HG03108 (cell line): Measurements from ENCODE around the gene TRIM39.

Experiments used
- ATAC-seq: cut with Tn5 transposase; IDR thresholded peaks from one replicate; pipeline ENCODE4 v1.9.1; 2021; ENCODE audit warnings: moderate library complexity; ENCODE audit not compliant: unreplicated experiment

The TRIM39 gene

DNA sequence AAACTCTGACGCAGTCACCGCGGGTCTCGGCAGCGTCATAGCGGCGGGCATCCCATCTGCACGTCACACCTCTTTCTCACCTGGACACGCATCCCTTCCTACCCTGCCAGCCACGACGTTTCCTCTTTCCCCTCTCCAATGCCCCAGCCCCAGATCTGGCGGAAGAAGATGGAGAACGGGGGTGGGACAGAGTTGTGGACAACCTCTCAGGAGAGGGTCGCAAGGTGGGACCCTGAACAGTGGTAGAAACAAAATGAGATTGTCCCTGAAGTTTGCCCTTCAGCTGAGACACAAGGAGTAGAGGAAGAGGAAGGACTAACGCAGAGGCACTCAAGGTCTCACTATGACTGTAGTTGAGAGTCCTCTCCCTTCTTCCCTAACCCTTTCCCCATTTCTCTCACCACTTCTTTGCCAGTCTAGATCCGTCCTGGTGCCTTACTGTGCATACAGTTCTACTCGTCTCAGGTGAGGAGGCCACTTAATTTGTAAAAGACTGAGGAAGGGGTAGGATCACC is 562 bp downstream of the TRIM39 start:
- ATAC-seq = no peak

DNA sequence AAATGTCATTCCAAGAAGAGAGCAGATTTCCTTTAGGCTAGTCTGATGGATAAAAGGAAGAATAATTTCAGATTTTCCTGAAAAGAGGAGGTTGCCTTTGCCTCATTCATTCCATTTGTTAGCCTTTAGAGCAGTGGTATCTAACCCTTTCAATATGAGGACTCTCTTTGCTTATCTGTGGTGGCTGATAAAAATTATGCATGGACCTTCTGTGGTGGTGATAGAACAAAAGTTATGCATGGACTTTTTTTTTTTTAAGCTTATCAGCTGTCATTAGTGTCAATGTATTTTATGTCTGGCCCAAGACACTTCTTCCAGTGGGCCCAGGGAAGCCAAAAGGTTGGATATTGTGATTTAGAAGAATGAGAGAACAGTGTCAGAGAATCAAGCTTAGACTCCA is 1.7 kb downstream of the TRIM39 start:
- no peak for ATAC-seq

DNA sequence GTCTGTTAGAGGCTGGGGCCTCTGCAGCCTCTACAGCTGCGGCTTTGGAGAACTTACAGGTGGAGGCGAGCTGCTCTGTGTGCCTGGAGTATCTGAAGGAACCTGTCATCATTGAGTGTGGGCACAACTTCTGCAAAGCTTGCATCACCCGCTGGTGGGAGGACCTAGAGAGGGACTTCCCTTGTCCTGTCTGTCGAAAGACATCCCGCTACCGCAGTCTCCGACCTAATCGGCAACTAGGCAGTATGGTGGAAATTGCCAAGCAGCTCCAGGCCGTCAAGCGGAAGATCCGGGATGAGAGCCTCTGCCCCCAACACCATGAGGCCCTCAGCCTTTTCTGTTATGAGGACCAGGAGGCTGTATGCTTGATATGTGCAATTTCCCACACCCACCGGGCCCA is 2.6 kb downstream of the TRIM39 start:
- ATAC-seq = no peak

DNA sequence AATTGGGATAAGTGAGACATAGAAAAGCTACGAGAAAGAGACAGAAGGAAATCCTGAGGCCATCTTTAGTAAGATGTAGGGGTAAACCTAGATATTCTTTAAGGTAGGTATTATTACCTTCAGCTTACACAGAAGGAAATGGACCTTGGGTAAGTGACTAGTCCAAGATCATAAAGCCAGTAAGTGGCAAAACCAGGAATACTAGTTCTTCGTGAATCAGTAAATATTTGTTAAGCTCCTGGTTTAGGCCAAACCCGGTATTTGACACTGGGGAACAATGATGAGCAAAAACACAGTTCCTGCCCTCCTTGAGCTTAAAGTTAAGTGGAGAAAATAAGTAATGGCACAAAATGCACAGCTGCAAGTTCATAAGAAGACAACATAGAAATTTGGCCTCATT is 5.3 kb downstream of the TRIM39 start:
- ATAC-seq = no peak

DNA sequence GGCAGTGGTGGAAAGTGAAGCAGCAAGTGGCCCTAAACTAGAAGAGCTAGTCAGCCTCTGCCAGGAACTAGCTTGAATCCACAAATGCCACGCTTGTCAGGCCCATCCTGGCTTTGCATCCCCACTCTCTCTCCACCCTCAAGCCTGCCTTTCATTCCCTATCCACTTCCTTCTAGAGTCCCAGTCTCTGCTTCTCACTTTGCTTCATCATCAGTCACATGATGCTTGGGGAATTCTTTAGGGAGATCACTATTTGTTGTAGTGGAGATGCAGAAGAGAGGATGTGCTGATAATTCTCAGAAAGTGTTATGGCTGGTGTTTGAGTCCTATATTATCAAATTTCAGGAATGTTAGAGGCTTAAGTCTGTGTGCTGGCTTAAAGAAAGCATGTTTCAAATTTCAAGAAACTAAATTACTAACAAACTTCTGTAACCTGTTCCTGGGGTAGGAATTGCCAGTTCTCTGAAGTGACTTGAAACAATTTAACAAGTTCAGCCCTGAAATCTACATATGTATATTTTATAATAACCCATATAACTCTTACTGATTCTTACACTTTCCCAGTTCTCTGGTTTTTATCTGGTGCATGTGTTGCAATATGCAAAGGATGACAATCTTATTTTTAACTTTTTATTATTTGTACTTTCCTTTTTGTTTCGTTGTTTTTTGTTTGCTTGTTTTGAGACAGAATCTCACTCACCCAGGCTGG is 7.5 kb downstream of the TRIM39 start:
- no peak for ATAC-seq

DNA sequence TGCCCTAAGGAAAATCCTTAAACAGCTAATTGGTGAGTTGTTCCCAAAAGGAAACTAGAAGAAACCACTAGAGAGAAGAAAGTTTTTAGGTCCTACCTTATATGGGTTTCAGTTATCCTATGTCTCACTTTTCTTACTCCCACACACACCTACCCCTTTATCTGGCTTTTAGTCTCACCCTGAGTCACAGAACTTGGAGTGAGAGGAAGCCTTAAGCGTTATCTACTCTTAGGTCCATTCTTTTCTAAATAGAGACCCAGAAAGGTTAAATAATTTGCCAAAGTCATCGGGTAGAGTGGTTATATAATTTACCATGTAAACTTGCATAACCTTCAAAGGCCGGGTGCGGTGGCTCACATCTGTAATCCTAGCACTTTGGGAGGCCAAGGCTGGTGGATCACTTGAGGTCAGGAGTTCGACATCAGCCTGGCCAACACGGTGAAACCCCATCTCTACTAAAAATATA is 13.9 kb downstream of the TRIM39 start:
- no peak for ATAC-seq

DNA sequence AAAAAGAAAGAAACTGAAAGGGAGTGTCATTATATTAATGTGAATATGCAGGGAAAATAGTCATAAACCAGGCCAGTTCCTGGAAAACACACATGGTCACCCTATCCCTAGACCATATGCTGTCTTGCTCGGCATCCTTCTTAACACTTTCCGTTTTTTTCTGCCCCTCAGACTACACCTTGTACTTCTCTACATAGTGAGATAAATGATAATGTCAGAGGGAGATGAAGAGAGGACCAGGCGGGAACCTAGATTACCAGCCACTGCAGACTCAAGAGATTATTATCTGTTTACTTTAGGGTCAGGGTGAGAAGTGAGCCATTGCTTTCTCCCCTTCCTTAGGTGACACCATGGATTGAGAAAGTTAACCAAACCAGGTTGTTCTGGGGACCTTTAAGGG is 14.5 kb downstream of the TRIM39 start:
- ATAC-seq = no peak

DNA sequence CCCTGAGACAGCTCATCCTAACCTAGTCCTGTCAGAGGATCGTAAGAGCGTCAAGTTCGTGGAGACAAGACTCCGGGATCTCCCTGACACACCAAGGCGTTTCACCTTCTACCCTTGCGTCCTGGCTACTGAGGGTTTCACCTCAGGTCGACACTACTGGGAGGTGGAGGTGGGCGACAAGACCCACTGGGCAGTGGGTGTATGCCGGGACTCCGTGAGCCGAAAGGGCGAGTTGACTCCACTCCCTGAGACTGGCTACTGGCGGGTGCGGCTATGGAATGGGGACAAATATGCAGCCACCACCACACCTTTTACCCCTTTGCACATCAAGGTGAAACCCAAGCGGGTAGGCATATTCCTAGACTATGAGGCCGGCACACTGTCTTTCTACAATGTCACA is 15.0 kb downstream of the TRIM39 start:
- ATAC-seq = no peak

DNA sequence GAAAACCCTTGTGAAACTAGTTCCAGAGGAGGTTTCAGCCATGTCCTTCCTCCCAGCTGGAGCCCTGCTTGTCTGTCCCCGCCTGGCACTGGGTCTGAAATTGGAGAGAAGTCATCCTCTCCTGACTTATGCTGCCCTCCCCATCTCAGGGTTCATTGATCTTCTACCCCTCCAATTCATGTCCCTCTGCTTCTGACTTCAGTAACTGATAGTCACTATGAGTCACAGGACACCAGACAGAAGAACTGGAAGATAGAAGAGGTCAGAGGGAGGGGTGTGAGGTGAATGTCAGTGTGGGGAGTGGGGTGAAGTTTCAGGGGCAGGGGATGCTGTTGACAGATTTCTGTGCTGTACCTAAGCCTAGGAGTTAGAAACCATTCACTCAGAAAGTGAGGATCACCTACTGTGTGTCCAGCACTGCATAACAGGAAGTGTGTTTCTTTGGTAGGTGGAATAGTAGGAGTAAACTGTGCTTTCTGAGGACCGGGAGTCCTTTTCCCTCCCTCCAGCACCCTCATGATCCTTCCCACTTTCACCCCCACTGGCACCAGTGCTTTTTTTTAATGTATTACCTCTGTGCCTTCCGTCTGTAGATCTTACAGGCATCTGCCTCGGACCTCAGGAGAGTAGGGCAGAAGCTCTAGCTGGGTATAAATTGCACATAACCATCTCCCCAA is 17.6 kb downstream of the TRIM39 start:
- no peak for ATAC-seq

DNA sequence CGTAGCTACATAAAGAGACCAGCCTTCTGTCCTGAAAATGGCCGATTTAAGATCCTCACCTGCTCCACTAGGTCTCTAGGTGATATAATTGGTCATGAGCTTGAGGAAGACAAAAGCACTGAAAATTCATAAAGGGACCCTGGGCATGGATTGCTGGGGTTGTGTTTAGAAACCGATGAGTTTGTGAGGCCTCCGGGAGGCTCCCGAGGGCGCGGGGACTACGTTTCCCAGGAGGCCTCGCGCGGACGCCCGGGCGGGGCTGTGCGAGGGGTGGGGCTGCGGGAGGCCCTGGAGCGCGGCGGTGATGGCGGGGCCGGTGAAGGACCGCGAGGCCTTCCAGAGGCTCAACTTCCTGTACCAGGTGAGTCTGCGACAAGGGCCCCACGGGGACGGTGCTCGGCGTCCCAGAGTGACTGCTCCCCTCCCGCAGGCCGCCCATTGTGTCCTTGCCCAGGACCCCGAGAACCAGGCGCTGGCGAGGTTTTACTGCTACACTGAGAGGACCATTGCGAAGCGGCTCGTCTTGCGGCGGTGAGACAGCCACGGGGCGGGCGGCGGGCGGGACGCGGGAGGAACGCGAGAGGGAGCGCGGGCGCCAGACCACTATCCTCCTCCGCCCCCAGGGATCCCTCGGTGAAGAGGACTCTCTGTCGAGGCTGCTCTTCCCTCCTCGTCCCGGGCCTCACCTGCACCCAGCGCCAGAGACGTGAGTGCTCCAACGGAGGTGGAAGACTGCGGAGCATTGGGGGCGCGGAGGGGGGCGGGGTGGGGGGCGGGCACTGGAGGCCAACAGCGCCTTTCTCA is 18.3 kb downstream of the TRIM39 start, which contains the start of gene RPP21:
Gene RPP21, plus strand, starts transcription at position 289 of the 804 bp plus-strand sequence. Its CDS starts 16 bp downstream, at position 305.
- ATAC-seq = peak; percentile 91

DNA sequence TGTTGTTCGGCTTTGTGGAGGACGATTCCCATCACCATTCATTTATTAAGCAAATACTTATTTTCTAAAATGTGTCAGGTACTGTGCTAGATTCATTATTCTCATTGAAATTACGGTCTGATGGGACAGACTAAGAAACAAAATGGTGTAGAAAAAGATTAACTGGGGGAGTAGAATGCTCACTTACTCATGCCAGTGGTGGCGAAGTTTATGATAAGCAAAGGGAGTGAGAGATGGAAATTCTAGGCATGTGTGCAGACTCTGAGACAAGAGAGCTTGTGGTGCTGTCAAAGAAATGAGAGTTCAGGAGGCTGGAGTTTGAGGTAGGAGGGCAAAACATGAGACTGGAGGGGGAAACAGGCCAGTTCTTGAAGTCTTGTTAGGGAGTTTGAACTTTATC is 19.1 kb downstream of the TRIM39 start:
- no peak for ATAC-seq

DNA sequence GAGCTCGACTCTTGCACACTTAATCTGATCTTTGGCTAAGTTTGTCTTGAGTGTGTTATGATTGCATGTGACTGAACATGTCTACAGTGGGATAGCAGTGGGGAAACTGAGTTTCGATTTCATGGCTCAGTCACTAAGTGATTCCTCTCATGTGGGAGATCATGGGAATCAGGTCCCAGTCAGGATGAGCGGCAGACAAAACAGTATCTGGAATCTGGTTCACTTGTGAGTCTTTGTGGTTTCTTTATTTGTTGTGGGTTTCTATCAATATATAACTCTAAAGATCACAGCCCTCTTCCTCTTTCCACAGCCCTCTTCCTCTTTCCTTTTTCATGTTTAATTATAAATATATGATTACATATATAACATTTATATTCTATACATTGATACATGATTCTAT is 22.2 kb downstream of the TRIM39 start:
- ATAC-seq = no peak

DNA sequence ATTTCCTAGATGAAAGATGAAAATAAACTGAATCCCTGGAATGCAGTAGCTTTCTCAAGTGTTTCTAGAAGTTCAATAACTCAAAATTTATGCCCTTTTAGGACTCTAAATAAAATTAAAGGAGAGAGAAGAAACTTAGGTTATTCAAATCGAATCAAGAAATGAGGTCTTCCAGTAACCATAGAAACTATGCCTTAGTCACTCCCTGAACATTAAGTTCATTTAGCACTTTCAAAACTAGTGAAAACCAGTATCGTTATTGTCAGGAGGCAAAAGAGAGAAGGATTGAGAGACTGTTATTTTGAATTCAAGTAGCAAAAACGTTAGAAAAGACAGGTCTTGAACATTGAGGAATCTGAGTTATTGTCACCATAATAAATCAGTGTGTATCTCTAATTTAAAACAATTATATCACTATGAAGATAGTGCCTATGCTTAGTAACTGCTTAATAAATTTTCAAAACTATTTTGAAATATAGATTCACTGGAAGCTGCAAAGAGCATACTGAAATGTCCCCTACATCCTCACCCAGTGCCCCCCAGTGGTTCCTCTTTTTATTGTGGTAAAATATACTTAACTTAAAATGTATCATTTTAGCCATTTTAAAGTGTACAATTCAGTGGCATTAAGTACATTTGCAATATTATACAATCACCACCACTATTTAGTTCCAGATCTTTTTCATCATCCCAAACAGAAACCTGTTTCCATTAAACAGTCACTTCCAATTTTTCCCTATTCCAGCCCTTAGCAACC is 22.9 kb downstream of the TRIM39 start:
- no peak for ATAC-seq

DNA sequence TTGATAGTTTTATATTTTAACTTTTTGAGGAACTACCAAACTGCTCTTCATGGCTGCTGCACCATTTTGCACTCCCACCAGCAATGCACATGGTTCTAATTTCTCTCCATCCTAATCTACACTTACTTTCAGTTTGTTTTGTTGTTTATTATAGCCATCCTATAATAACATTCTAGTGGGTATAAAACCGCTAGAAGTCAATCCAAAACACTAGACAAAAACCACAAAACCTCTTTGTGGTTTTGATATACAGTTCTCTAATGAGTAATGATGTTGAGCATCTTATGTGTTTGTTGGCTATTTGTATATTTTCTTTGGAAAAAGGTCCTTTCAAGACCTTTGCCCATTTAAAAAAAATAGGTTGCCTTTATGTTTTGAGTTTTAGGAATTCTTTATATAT is 23.8 kb downstream of the TRIM39 start:
- ATAC-seq = no peak

DNA sequence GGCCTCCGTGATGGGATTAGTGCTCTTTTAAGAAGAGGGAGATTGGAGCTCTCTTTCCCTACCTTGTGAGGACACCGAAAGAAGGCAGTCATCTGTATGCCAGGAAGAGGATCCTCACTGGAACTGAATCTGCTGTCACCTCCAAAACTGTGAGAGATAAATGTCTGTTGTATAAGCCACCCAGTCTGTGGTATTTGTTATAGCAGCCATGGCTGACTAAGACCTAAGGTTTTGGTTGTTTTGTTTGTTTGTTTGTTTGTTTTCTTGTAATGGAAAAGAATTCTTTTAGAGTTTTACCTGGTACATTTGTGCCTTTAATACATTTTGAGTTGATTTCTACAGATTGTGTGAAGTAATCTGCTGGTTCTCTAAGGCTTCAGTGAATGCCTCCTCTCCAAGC is 25.8 kb downstream of the TRIM39 start:
- ATAC-seq = no peak

DNA sequence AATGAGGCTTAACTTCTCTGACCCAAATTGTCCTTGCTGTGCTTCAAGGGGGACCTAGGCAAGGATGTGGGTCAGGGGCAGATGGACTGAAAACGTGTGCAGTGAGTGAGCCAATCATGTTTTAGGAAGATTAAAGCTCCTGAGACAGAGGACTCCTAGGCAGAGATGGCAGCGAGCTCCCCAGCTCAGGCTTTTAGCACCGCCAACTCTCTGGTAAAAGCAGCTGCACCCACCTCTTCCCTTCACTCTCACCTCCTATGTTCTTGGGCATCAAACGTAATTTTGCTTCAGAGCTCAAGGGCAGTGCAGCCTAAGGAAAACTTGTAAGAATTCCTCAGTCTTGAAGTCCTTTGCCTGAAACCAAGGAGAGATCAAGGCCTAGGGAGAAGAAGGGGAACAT is 28.6 kb downstream of the TRIM39 start:
- ATAC-seq = no peak

DNA sequence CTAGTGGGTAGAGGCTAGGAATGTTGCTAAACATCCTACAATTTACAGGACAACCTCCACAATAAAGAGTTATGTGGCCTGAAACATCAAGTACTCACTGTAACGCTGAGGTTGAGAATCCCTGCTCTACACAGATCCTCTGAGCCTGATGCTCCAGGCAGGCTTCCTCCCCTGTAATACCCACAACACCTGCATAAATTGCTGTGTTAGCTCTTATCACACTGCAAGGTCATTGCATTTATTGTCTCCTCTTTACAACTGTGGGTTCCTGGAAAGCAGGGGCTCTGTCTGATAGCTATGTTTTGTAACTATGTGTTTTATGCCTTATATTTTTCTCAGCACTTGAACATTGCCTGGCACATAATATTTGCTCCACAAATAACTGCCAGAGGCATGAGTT is 29.8 kb downstream of the TRIM39 start:
- no peak for ATAC-seq

DNA sequence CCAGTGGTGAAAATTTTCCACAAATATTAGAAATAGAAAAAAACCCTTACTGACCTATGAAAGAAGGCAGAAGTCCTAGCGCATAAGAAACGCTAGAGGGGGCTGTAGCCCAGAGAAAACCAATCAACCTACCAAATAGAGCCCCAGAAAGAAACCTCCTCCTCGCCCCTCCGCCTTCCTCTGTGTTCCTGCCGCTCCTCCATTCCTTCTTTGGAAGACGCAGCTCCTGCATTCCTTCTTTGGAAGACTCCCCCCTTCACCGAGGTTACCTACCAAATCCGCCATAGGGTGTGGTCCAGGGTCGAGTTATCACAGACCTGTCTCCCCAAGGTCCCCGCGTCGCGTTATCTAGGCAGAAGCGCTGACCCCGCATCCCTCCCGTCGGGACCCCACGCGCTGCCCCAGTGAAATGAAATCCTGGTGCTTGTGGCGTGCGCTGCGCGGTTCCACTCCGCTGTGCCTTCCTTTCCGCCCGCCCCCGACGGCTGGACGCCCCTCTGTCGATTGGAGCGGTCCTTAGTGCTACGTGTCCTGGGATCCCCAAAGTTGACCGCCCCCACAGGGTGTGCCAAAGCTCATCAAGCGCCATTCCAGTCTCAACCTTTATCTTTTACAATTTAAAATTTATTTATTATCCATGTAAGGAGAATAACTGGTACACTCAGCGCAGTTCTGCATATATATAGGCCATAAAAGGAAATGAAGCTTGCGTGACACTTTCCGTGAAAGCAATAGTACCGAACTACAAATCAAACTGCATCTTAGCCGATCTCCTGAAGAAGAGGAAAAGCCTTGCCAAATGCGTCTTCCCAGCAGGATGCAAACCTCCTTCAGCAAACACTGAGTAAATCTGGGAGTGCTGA is 31.2 kb downstream of the TRIM39 start:
- no peak for ATAC-seq

DNA sequence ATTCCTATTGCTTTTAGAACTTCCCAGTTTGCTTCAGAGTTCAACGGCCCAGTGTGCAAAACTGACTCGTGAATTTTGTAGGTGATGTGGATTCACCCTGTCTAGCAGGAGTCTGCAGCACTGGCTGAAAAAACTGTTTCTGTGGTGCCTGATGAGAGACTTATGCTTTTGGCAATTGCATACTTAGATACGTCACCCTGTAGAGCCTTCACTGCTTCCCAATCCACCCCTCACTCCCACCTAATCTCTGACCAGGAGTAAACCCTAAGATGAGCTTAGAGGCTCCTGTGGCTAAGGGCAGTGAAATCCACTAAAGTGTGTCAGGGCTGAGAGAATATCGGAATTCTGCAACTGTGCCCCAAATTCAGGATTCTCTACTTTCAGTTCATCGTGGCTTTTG is 32.5 kb downstream of the TRIM39 start:
- ATAC-seq = no peak

DNA sequence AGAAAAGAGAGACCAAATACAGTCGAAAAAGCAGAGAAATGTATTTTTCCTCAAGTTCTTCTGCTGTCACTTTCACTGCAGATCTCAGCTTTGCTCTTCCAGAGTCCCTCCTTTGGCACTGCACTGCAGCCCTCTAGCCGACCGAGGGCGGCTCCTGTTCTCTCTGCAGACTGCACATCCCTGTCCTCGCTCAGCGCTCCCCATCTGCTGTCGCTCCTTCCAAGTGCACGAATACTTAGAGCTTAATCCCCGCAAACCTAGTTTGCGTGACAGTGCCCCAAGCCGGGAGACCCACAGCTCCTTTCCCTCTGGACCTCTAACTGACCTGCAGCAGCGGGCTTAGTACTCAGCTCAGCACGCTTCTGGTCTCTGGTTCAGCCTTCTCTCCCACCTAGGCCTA is 33.4 kb downstream of the TRIM39 start:
- ATAC-seq = no peak
